T-helper 1 cell treated with Interleukin-12 subunit alpha and Interleukin-12 subunit beta and Interleukin-4 antibody, amounts not matched to agents 30 μg/mL and 1 μg/mL, for 36 hours (primary cell): ENCODE results near the gene DENND4C.
"Not testable (repeated sequence)": the region's sequence is repeated elsewhere in the genome, so short reads cannot be mapped to it uniquely, and the experiment has no call there.

Experiments used
- H3K27ac Mint-ChIP-seq: one replicate; pipeline ENCODE4 v1.8.0; 2021; ENCODE audit warnings: mild to moderate bottlenecking, mixed read lengths
- H3K27me3 Mint-ChIP-seq: one replicate; pipeline ENCODE4 v1.8.0; 2021; ENCODE audit warnings: low read depth, mixed read lengths
- H3K36me3 Mint-ChIP-seq: one replicate; pipeline ENCODE4 v1.8.0; 2021; ENCODE audit warnings: low read depth, mixed read lengths
- H3K4me1 Mint-ChIP-seq: one replicate; pipeline ENCODE4 v1.8.0; 2021; ENCODE audit warnings: low read depth, mixed read lengths
- H3K4me3 Mint-ChIP-seq: one replicate; pipeline ENCODE4 v1.8.0; 2021; ENCODE audit warnings: mild to moderate bottlenecking, moderate library complexity, mixed read lengths
- H3K9me3 Mint-ChIP-seq: one replicate; pipeline ENCODE4 v1.8.0; 2021; ENCODE audit warnings: mixed read lengths

DENND4C gene

GRCh38 chr9:19410594-19410993, 180.1 kb downstream of the DENND4C start:
- no peaks in the 10 kb centered on the region for H3K9me3 Mint-ChIP-seq

GRCh38 chr9:19411316-19411715, 180.8 kb downstream of the DENND4C start:
- peaks cover 12% of the 10 kb centered on the region for H3K4me1 Mint-ChIP-seq
- no peak overlapping the region for H3K27ac Mint-ChIP-seq
- H3K36me3 Mint-ChIP-seq: no peaks in the 10 kb centered on the region
- peak overlapping the region; percentile 7 for H3K4me3 Mint-ChIP-seq
- no peaks in the 10 kb centered on the region for H3K9me3 Mint-ChIP-seq
- H3K27me3 Mint-ChIP-seq: peaks cover 10% of the 10 kb centered on the region

More at GRCh38 chr9:19410594-19410993, 180.1 kb downstream of the DENND4C start:
- H3K27ac Mint-ChIP-seq: no peak overlapping the region
- H3K4me3 Mint-ChIP-seq: no peak overlapping the region
- H3K27me3 Mint-ChIP-seq: peaks cover 10% of the 10 kb centered on the region
- H3K36me3 Mint-ChIP-seq: no peaks in the 10 kb centered on the region
- H3K4me1 Mint-ChIP-seq: peaks cover 12% of the 10 kb centered on the region

- not testable (repeated sequence) for H3K27me3 Mint-ChIP-seq, H3K4me3 Mint-ChIP-seq, H3K9me3 Mint-ChIP-seq, H3K27ac Mint-ChIP-seq, H3K36me3 Mint-ChIP-seq
- H3K4me1 Mint-ChIP-seq: peaks cover 12% of the 10 kb centered on the region
Observed at GRCh38 chr9:19413456-19413855, 183.0 kb downstream of the DENND4C start.

- no peaks in the 10 kb centered on the region for H3K9me3 Mint-ChIP-seq
- H3K36me3 Mint-ChIP-seq: peaks cover 3% of the 10 kb centered on the region
- no peaks in the 10 kb centered on the region for H3K27me3 Mint-ChIP-seq
- H3K27ac Mint-ChIP-seq: no peak overlapping the region
- no peak overlapping the region for H3K4me3 Mint-ChIP-seq
- no peaks in the 10 kb centered on the region for H3K4me1 Mint-ChIP-seq
Observed at GRCh38 chr9:19416143-19416542, 185.7 kb downstream of the DENND4C start.

- H3K9me3 Mint-ChIP-seq: no peaks in the 10 kb centered on the region
- H3K36me3 Mint-ChIP-seq: peaks cover 5% of the 10 kb centered on the region
- H3K27me3 Mint-ChIP-seq: no peaks in the 10 kb centered on the region
- H3K27ac Mint-ChIP-seq: no peak overlapping the region
- no peak overlapping the region for H3K4me3 Mint-ChIP-seq
- H3K4me1 Mint-ChIP-seq: no peaks in the 10 kb centered on the region
Observed at GRCh38 chr9:19420877-19421276, 190.4 kb downstream of the DENND4C start.
